Fibroblast of skin of back (primary cell): Measurements from ENCODE around the gene COL6A2.

ENCODE experiments used
- DNase-seq: peaks from one replicate; pipeline ENCODE4 v3.0.0-alpha.2; 2013

The COL6A2 gene

GRCh38 chr21:46115441-46116188, 17.7 kb downstream of the COL6A2 start:
- no peak for DNase-seq

DNA sequence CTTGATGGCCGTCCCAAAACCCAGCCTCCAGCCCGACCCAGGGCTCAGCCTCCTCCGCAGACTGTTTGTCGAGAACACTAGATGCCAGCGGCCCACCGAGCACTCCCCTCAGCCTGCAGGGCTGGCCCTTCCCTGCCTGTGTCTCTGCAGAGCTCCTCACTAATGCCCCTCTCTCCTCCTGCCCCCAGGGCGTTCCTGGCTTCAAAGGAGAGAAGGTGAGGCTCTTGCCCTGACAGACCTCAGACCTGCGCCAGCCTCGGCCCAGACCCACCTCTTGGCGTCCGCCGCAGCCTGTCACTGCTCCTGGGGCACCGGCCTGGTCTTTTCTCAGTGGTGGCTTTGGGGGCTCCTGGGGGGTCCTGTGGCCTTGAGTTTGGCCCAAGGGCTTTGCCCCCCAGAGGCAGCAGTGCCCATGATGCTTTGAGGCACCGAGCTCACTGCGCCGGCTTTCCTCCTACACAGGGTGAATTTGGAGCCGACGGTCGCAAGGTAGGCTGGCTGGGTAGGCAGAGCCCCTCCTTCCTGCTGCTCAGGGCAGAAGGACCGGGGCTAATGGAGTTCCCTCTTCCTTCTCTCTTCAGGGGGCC, 18.4 kb downstream of the COL6A2 start:
- DNase-seq: no peak

- peak; percentile 35 for DNase-seq
Observed at GRCh38 chr21:46116776-46117585, 19.1 kb downstream of the COL6A2 start.

DNA sequence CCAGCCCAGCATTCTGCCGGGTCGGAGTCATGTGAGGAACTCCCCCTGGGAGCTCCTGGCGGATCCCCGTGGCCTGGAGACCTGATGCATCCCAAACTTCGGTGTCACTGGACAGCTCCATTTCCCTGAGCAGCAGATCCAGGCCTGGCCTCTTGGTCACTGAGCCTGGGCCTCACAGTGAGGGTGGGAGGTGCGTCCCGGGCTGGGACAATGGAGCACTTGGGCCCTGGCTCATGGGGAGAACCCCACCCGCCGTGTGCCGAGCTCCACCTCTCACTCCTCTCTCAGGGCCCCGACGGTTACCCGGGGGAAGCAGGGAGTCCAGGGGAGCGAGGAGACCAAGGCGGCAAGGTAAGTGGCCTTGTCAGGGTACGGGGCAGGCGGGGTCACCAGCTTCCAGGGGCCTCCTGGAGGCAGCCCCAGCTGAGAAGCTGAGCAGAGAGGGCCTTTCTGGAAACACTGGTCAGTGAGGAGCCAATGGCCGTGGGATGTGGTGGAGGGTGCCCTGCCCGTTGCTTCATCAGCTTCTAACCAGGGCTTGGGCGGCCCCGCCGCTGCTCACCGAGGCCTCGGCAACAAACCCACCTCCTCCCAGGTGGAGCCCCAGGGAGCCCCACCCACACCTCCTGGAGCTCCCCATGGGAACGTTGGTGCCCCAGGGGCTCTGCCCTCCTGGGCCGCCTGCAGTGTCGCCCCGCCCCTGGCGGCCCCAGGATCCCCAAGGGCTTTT, 19.8 kb downstream of the COL6A2 start:
- DNase-seq: no peak

GRCh38 chr21:46118316-46119143, 20.6 kb downstream of the COL6A2 start:
- DNase-seq: no peak

GRCh38 chr21:46119144-46119636, 21.3 kb downstream of the COL6A2 start:
- DNase-seq: no peak

- DNase-seq: no peak
Observed at GRCh38 chr21:46119637-46120271, 21.8 kb downstream of the COL6A2 start.

DNA sequence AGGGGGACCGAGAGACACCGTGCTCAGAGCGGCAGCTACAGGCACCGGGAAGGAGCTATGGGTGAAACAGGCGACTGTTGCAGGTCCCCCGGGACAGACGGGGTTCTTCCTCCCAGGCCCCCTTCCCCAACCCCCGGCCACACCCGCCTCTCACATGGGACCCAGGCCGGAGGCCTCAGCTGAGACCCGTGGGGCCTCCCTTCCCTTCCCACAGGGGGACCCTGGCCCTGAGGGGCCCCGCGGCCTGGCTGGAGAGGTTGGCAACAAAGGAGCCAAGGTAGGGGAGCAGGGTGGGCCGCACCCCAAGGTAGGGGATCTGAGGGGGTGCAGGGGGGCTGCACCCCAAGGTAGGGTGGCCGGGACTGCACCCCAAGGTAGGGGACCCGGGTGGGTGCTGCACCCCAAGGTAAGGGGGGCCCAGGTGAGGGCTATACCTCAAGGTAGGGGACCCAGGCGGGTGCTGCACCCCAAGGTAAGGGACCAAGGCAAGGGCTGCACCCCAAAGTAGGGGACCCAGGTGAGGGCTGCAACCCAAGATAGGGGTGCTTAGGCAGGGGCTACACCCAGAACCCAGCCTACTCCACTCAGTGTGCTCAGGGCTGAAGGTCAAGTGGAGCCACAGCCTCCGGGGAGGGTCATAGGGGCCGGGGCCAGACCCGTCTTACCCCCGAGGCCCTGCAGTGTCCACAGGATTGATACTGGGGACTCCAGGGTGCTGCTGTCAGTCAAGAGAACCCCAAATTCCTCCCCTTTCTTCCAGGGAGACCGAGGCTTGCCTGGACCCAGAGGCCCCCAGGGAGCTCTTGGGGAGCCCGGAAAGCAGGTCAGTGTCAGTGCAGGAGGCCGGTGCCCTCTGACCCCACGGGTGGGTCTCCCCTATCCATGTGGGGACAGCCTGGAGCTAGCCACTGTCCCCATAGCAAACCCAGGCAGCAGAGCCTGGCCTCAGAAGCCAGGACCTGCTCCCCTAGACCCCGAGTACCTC, 22.7 kb downstream of the COL6A2 start:
- DNase-seq: no peak

DNA sequence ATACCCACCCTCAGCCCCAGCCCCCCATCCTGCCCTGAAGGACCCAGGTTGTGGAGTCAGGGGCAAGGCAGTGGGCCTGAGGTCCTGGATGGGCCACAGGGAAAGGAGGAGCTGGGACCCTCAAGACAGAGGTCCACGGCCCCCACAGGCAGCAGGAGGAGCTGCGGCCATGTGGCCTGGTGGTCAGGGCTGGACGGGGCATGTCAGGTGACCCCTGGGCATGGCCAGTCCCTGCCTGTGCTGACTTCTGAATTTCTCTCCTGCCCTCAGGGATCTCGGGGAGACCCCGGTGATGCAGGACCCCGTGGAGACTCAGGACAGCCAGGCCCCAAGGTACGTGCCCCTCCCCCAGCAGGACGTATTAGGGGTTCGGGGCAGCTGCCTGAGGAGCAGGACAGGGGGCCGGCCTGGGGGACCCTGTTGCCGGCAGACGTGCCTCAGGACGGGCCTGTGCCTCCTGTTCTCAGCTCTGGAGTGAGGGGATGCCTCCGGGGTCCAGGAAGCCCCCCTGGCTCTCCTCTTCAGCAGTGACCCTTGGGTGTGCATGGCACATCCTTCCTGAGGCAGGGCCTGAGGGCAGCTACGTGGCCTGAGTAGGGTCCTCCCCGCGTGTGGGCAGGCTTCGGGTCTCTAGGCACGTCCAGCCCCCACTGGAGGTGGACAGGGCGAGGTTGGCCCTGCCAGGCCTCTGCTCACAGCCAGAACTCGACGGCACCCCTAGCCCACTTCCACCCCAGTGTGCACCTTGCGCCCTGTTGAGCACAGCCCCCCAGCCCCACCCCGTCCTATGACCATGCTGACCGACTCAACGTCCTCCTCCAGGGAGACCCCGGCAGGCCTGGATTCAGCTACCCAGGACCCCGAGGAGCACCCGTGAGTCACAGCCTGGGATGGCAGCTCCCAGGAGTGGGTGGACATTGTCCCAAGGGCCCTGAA, 23.6 kb downstream of the COL6A2 start:
- no peak for DNase-seq

GRCh38 chr21:46122237-46122671, 24.3 kb downstream of the COL6A2 start:
- peak; percentile 88 for DNase-seq

DNA sequence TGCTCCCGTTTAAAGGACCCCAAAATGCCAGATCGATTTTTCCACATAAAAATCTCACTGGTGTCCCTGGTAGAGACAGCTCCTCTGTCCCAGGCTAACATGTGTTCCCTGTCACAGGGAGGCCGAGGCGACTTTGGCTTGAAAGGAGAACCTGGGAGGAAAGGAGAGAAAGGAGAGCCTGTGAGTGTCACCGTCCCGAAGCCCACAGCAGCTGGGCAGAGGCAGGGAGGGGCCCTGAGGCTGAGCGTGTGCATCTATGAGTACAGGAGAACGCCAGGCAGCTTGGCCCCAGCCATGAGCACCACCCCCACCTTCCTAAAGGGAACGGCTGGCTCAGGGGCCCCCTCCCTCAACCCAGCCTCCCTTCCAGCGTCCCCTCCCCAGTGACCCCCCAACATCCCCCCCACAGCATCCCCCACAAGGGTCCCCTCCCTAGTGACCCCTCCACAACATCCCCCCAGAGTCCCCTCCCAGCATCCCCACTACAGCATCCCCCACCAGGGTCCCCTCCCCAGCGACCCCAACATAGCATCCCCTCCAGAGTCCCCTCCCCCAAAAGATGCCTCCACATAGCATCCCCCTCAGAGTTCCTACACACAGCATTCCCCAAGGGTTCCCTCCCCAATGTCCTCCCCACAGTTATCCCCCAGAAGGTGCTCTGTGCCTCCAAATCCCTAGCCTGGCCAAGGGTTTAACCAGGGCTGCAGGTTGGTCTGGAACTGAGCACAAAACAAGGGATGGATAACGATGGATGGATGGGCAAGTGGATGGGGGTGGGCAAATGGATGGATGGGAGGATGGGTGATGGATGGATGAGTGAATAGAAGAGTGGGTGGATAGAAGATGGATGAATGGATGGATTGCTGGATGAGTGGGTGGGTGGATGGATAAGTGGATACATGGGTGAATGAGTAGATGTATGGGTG, 25.1 kb downstream of the COL6A2 start:
- DNase-seq: no peak

GRCh38 chr21:46124083-46124925, 26.4 kb downstream of the COL6A2 start:
- DNase-seq: no peak

DNA sequence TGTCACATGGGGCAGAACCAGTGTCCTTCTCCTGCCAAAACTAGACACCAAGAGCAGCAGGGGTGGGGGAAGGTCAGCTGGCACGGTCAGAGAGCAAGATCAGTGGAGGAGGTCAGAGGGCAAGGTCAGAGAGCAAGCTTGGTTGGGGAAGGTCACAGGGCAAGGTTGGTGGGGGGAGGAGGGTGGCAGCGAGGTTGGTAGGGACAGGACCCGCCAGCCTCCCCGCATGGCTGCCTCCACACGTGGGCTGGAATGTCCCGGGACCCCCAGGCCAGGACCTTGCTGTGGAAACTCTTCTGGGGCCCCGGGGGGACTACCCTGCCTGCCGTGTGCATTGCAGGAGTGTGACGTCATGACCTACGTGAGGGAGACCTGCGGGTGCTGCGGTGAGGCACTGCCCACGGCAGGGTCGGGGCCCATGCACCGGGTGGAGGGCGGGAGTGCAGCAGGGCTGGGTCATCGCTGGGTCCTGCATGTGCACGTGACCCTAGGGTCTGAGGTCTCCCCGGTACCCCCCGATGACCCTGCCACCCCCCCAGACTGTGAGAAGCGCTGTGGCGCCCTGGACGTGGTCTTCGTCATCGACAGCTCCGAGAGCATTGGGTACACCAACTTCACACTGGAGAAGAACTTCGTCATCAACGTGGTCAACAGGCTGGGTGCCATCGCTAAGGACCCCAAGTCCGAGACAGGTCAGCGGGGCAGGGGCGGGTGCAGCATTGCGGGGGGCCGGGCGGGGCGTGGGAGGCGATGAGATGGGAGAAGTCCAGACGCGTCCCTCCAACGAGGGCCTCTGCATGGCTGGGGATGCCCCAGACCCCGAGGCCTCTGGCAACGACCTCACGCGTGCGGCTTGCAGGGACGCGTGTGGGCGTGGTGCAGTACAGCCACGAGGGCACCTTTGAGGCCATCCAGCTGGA, 27.3 kb downstream of the COL6A2 start:
- no peak for DNase-seq

DNA sequence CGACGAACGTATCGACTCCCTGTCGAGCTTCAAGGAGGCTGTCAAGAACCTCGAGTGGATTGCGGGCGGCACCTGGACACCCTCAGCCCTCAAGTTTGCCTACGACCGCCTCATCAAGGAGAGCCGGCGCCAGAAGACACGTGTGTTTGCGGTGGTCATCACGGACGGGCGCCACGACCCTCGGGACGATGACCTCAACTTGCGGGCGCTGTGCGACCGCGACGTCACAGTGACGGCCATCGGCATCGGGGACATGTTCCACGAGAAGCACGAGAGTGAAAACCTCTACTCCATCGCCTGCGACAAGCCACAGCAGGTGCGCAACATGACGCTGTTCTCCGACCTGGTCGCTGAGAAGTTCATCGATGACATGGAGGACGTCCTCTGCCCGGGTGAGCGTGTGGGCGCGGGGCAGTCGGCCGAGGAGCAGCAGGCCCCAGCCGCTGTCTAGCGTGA, 28.0 kb downstream of the COL6A2 start:
- DNase-seq: no peak
